PC-9 (cell line): ENCODE results near the gene IFI27. TPM values are rescaled to one million over a fixed set of nuclear protein-coding genes. Genes with fewer than 3 reads are reported as not detected.

Experiments used
- BruUV-seq: library from RNA; stranded (reverse); fragments of 400-500 nt; replicated peaks from 2 replicates; lab custom pipeline; 2021; lab: Mats Ljungman, UMichigan
- CTCF ChIA-PET: fragments of 300-600 bp; sonication (Branson Sonifier 250); formaldehyde crosslinking; loops from one replicate; lab custom pipeline; 2022; ENCODE audit warnings: antibody characterized with exemption; lab: Charles Lee
- POLR2A ChIA-PET: fragments of 300-600 bp; sonication (Branson Sonifier 250); formaldehyde crosslinking; loops from one replicate; lab custom pipeline; 2022; ENCODE audit warnings: antibody characterized with exemption; ENCODE audit not compliant: unreplicated experiment; lab: Charles Lee
- DNase-seq, 2 experiments: peaks; one replicate each; pipeline versions ENCODE4 v3.0.0 to v3.0.0-alpha.2; 2015 to 2022; ENCODE audit warnings: mixed read lengths in 1 of 2
- H2AFZ ChIP-seq: fragments of 200-600 bp; sonication (generic); 2 replicates; pipeline ENCODE4 v1.8.1; 2017; ENCODE audit warnings: antibody characterized with exemption
- H3F3A ChIP-seq: fragments of 200-600 bp; sonication (generic); 2 replicates; pipeline ENCODE4 v1.8.1; 2017; ENCODE audit warnings: antibody characterized with exemption, mild to moderate bottlenecking, low read depth; ENCODE audit not compliant: insufficient read depth
- H3K27ac ChIP-seq: fragments of 200-600 bp; sonication (generic); 2 replicates; pipeline ENCODE4 v1.6.1; 2016; ENCODE audit warnings: mixed run types
- H3K27me3 ChIP-seq: fragments of 200-600 bp; sonication (generic); 2 replicates; pipeline ENCODE4 v1.6.1; 2016; ENCODE audit warnings: low read depth, mixed run types; ENCODE audit not compliant: insufficient read depth
- H3K36me3 ChIP-seq: fragments of 200-600 bp; sonication (generic); 2 replicates; pipeline ENCODE4 v1.6.1; 2016; ENCODE audit warnings: low read depth, mixed run types
- H3K4me1 ChIP-seq: fragments of 200-600 bp; sonication (generic); replicated peaks from 2 replicates; pipeline ENCODE4 v1.6.1; 2016; ENCODE audit warnings: mixed run types; ENCODE audit not compliant: insufficient read depth
- H3K4me2 ChIP-seq: fragments of 200-600 bp; sonication (generic); 2 replicates; pipeline ENCODE4 v1.6.1; 2017; ENCODE audit warnings: mixed run types
- H3K4me3 ChIP-seq: fragments of 200-600 bp; sonication (generic); 2 replicates; pipeline ENCODE4 v1.6.1; 2016; ENCODE audit warnings: mixed run types
- H3K79me2 ChIP-seq: fragments of 200-600 bp; sonication (generic); 2 replicates; pipeline ENCODE4 v1.6.1; 2017; ENCODE audit warnings: low read depth, mixed run types
- H3K9me2 ChIP-seq: fragments of 200-600 bp; sonication (generic); 2 replicates; pipeline ENCODE4 v1.8.1; 2017; ENCODE audit warnings: mild to moderate bottlenecking; ENCODE audit not compliant: insufficient read depth
- H3K9me3 ChIP-seq: fragments of 200-600 bp; sonication (generic); 2 replicates; pipeline ENCODE4 v1.8.1; 2016; ENCODE audit warnings: low read depth; ENCODE audit not compliant: insufficient read depth
- H4K20me1 ChIP-seq: fragments of 200-600 bp; sonication (generic); 2 replicates; pipeline ENCODE4 v1.8.1; 2017; ENCODE audit not compliant: insufficient read depth
- EZH2 ChIP-seq: fragments of 200-600 bp; sonication (generic); IDR thresholded peaks from 2 replicates; pipeline ENCODE4 v1.8.0; 2017; ENCODE audit warnings: antibody characterized with exemption, low read depth
- intact Hi-C: fragments of 100-400 bp; cut with micrococcal nuclease; formaldehyde crosslinking; loops from one replicate; pipeline ENCODE4 v1.10.0; 2022; ENCODE audit not compliant: unreplicated experiment
- total RNA-seq: library from RNA; stranded (reverse); gene quantifications from 2 replicates; pipeline ENCODE4 v1.2.3, GENCODE V29; 2021
- TF ChIP-seq, protein P1 (sequence below): fragments of 200-600 bp; sonication (generic); conservative IDR thresholded peaks from 2 replicates; pipeline ENCODE4 v1.6.1; 2017; ENCODE audit warnings: mixed run types, antibody characterized with exemption, mild to moderate bottlenecking, moderate library complexity

The IFI27 gene
- total RNA-seq, 1 experiment from 2014 or later = 1.1 TPM

DNA sequence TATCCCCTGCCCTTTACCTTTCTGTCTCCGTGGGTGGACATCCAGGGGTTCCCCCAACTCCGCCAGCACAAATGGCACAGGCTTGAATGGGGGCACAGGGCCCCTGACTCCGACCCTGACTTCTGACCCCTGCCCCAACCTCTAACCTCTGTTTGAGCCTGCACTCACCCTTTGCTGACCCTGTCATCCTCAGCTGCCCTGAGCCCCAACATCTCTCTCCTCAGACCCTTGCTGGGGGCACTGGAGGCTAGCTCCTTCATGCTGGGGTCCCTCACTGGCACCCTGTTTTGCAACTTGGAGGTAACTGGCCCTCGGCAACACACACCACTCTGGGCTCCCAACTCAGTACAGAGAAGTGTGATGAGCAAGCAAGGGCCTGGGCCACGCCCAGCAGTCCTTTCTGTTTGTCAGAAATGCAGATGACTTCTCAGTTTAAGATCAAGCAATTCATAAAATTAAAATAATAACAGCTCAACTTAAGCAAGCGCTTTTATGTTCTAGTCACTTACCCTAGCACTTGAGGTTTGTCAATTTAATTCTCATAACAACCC is 2.1 kb downstream of the IFI27 start:
- TF ChIP-seq EZH2 = no peak
- TF ChIP-seq, protein P1, sequence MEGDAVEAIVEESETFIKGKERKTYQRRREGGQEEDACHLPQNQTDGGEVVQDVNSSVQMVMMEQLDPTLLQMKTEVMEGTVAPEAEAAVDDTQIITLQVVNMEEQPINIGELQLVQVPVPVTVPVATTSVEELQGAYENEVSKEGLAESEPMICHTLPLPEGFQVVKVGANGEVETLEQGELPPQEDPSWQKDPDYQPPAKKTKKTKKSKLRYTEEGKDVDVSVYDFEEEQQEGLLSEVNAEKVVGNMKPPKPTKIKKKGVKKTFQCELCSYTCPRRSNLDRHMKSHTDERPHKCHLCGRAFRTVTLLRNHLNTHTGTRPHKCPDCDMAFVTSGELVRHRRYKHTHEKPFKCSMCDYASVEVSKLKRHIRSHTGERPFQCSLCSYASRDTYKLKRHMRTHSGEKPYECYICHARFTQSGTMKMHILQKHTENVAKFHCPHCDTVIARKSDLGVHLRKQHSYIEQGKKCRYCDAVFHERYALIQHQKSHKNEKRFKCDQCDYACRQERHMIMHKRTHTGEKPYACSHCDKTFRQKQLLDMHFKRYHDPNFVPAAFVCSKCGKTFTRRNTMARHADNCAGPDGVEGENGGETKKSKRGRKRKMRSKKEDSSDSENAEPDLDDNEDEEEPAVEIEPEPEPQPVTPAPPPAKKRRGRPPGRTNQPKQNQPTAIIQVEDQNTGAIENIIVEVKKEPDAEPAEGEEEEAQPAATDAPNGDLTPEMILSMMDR = no peak
- BruUV-seq = no TSS peak
- Histone ChIP-seq H3K4me2 (no peak overlapping the region), H3K9me3 (no peaks in the 10 kb centered on the region), H3K36me3 (no peaks in the 10 kb centered on the region), H3K27ac (no peak overlapping the region), H2AFZ (no peak overlapping the region), H3K27me3 (0 out of 2 replicates have a peak, but pooled peaks cover 2% of the 10 kb centered on the region), H3K4me1 (no peaks in the 10 kb centered on the region), H3K4me3 (no peak overlapping the region), H3K9me2 (no peaks in the 10 kb centered on the region), H3K79me2 (no peaks in the 10 kb centered on the region), H4K20me1 (no peaks in the 10 kb centered on the region), H3F3A (no peaks in the 10 kb centered on the region)
- CTCF ChIA-PET = no interaction called here
- no peak for DNase-seq
- POLR2A ChIA-PET = no interaction called here
- intact Hi-C loops = no loop called here

DNA sequence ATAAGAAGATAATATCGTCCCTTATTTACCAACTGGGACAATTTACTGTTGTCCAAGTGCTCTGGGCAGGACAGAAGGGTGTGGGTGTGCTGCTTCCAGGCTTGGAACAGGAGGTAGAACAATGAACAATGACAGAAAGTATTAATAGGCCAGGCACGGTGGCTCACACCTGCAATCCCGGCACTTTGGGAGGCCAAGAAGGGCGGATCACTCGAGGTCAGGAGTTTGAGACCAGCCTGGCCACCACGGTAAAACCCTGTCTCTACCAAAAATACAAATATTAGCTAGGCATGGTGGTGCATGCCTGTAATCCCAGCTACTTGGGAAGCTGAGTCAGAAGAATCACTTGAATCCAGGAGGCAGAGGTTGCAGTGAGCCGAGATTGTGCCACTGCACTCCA is 2.5 kb downstream of the IFI27 start:
- ChIA-PET CTCF (no interaction called here), POLR2A (no interaction called here)
- Histone ChIP-seq H3K79me2 (no peaks in the 10 kb centered on the region), H3K27ac (no peak overlapping the region), H3F3A (no peaks in the 10 kb centered on the region), H3K4me1 (no peaks in the 10 kb centered on the region), H3K4me2 (no peak overlapping the region), H3K4me3 (no peak overlapping the region), H3K9me2 (no peaks in the 10 kb centered on the region), H4K20me1 (no peaks in the 10 kb centered on the region), H3K27me3 (0 out of 2 replicates have a peak, but pooled peaks cover 2% of the 10 kb centered on the region), H3K36me3 (no peaks in the 10 kb centered on the region), H2AFZ (no peak overlapping the region), H3K9me3 (no peaks in the 10 kb centered on the region)
- no peak for TF ChIP-seq EZH2
- TF ChIP-seq, protein P1 = no peak
- BruUV-seq = no TSS peak
- intact Hi-C loops = no loop called here
- DNase-seq = no peak

DNA sequence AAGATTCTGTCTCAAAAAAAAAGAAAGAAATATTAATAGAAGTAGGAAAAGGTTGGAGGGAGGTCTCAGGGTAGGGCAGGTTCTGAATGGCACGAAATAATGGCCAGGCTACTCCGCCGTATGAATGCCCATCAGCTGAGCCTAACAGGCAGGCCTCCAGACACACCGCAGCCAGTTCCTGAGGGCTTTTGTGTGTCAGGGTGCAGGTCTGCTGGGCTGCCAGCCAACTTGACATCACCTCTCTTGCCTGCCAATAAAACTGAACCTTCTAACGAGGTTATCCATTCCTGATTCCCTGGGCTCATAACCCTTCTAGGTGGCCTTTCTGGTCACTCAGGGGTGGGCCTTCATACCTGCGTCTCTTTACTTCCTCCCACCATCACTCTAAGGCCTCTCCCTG is 3.0 kb downstream of the IFI27 start:
- Histone ChIP-seq H3K79me2 (no peaks in the 10 kb centered on the region), H4K20me1 (no peaks in the 10 kb centered on the region), H3K4me3 (no peak overlapping the region), H3K27ac (no peak overlapping the region), H3K9me2 (no peaks in the 10 kb centered on the region), H3K27me3 (0 out of 2 replicates have a peak, but pooled peaks cover 2% of the 10 kb centered on the region), H3K9me3 (no peaks in the 10 kb centered on the region), H3F3A (no peaks in the 10 kb centered on the region), H3K4me1 (no peaks in the 10 kb centered on the region), H2AFZ (no peak overlapping the region), H3K36me3 (no peaks in the 10 kb centered on the region), H3K4me2 (no peak overlapping the region)
- ChIA-PET POLR2A (no interaction called here), CTCF (no interaction called here)
- intact Hi-C loops = no loop called here
- TF ChIP-seq EZH2 = no peak
- BruUV-seq = no TSS peak
- DNase-seq = no peak
